GM10847 (cell line): ENCODE measurements around the gene GFRA4.

Experiments
- POLR2A ChIP-seq: IDR thresholded peaks from 2 replicates; pipeline ENCODE4 v1.6.1; 2011; ENCODE audit not compliant: insufficient read length; ENCODE audit errors: extremely low read depth

Gene GFRA4, protein sequence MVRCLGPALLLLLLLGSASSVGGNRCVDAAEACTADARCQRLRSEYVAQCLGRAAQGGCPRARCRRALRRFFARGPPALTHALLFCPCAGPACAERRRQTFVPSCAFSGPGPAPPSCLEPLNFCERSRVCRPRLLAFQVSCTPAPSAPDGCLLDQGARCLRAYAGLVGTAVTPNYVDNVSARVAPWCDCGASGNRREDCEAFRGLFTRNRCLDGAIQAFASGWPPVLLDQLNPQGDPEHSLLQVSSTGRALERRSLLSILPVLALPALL

DNA sequence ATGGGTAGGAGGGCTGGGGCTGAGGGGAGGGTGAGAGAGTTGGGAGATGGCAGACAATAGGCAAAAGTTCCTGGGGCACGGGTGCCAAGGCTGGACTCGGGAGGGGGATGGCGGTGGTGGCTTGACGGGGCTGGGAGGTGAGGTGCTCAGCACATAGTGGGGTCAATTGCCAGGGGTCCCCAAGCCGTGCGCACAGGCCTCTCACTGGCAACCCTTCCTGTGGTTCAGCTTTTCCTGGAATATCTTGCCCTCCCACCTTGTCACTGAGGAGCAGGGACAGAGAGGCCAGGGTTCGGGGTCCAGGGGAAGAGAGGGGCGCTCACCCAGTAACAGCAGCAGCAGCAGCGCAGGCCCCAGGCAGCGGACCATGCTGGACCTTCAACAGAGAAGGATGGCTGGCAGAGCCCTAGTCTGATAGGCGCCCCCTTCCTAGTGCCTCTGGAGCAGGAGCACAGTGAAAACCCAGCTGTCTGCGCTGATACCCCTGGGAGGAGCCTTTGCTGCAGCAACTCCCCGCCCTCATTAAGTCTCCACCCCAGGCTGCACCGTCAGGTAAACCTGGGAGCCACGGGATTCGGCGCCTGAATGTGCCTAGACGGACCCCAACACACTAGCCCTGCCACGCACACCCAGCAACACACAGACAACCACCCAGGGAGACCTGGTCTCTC lies at the start of gene GFRA4:
TSS of gene GFRA4 (minus strand) at position 369 of the 671 bp plus-strand sequence. CDS start at position 369, 0 bp downstream.
- no peak for TF ChIP-seq POLR2A

DNA sequence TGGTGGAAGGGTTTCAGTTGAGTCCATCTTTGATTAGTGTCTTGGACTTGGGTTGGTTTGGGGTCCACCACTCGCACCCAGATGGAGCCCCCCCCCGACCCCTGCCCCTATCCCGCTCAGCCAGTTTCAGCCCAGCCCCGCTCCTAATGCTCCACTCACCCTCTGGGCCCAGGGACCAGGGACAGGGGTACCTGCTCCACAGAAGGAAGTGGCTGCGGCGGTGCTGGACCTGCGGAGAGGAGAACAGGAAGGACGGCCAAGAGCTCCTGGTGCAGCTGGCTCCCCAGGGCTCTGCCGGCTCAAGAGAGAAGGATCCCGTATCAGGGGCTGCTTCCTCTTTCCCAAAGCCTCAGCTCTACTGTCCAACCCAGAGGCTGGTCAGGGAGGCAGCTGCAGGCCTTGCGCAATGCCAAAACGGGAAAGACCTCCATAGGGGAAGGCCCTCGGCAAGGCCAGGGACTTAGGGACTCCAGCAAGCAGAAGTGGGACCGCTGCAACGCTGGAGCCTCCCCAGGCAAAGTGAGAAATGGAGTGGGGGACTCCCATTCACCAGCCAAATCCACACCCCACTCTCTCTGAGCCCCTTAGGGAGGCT lies 49.2 kb upstream of the GFRA4 start, which contains the start of gene SIGLEC1:
TSS of gene SIGLEC1 (minus strand) at position 322 of the 595 bp plus-strand sequence. CDS start 5,472 bp downstream, outside the sequence.
- TF ChIP-seq POLR2A = no peak

DNA sequence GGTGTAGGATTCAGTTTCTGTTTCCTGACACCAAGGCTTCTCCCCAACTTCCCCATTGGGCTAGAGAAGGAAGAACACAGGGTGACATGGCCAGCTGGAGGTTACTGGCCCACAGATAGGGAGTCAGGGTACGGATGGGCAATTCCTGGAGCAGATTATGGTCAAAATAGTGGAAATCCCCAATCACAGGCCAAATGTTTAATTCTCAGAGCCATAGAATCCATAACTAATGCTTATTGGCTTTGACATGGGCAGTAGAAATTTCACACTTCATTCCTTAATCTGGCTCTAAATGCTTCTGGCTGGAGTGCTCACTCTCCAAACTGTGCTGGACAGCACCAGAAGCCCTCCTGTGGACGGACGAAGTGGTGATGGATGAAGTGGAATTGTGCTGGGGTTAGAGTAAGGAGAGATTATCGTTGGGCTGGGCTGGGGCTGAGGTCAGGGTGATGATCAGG lies 48.3 kb upstream of the GFRA4 start:
- TF ChIP-seq POLR2A = no peak

DNA sequence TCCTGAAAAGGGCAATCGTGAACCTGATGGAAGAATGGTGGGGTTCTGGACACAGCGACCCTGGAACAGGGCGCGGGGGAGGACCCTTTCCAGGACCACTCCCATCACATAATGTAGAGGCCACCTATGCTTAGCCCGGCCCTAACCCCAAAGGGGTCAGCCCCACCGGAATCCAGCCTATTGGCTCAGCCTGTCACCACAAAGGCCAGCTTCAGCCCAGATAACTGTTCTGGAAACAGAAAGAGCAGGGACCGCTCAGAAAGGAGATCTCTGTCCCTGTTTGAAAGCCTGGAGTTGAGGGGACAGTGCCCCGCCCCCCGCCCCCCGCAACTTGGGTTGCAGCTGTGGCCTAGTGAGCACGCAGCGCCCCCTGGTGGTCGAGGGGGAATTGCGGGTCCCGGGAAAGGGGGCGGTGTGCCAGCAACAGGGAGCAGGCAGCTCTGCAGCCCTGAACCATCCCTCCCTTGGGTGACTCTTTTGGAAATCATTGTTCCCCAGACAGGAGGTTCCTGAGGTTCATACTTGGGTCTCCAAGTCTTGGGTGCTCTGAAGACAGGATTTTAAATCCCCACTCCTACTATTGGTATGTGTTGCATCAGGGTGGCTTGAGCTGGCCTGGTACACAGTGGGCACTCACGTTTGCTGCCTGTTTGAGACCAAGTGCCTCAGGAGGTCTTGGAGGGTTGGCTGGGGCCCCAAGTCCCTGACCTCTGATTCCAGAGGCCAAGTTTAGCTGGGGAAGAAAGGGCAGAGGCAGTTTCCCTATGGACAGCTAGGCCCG lies 47.7 kb upstream of the GFRA4 start:
- TF ChIP-seq POLR2A = no peak

DNA sequence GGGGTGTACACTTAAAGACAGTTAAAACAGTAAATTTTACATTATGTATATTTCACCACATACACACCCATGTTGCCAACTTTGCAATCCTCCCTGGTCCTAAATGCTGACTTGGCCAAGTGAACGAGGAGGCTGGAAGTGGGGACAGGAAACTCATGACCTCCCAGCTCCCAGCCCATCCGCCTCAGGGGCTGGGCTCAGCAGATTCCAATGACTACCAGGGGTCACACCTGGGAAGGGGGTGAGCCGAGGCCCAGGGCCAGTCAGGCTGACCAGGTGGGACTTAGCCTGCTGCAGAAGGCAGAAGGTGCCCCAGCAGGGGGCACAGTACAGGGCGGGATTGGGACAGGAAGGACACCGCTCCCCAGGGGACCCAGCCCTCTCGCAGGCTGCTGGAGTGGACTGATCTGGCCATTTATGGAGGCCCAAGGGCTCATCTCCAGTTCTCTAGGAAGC lies 46.8 kb upstream of the GFRA4 start:
- no peak for TF ChIP-seq POLR2A

DNA sequence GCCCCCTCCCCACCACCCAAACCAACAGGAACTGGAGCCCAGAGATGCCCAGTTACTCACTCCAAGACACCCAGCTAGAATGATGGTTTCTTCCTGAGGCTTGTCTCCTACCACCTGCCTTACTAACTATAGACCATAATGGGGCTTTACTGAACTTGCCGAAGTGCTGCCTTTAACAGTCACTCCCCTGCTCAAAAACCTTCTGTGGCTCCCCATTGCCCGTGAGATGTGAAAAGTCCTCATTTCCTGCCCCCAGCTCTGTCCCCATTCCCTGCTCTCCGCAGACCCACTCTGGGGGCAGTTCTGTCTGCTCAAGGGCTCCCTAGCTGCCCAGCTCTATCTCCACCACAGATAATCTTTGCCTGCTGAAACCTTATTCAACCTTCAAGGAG lies 44.3 kb upstream of the GFRA4 start:
- no peak for TF ChIP-seq POLR2A

DNA sequence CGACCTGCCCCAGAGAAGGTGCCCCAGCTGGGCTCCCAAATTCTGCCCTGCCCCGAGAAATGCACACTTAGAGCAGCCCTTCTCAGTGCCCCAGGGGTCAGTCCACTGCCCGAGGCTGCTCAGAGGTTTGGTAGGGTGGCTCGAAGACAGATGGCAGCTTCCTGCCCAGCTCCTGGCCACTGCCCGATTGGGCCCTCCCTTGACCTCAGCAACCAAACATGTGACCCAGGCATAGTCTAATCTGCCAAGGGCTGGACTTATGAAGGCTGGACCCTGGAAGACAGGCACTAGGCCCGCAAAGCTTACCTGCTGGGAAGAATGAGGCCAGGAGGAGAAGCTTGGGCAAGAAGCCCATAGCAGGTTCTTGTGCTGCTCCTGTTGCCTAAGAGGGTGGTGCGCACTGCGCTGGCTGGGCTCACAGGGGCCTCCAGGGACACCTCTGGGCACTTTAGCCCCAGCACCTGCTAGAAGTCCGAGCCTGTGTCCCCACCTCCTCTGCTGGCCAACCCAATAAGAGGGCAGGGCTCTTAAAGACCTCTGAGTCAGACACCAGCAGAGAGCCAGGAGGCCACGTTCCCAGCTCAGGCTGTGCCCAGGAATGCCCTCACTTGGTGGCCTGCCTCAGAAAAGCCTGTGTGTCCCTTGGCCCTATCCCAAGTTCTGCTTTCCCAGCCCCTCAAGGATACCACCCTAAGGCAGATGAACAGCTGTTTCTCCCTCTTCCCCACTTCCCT lies 43.7 kb upstream of the GFRA4 start:
- no peak for TF ChIP-seq POLR2A

DNA sequence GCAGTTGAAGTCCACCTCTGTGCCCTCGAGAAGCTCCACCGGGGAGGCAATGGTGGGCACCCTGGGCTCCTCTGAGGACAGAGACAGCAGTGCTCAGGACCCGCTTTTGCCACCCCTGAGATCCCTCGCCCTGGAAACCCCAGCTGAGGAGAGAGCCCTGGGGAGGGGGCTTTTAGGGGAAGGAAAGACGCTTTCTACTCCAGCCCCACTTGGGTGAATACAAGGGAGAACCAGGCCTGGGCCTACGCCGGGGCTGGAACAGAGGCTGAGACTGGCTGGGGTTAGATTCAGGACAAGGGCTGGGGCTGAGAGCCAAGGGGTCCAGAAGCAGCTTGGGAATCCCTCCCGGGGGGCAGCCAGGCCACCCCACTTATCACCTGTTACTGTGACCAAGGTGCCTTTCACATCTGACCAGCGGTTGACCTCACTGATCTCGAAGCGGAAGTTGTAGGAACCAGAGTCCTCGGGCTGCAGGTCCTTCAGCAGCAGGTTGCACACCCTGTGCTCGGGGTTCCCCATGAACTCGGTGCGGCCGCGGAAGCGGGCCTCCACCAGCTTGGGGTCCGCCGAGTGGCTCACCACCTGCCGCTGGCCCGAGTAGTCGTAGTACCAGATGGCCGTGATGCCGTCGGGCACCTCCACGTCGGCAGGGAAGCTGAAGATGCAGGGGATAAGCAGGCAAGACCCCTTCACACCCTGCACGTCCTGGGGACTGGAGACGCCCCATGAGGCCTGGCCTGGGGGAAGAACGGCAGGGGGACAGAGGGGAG lies 43.0 kb upstream of the GFRA4 start:
- TF ChIP-seq POLR2A = no peak

DNA sequence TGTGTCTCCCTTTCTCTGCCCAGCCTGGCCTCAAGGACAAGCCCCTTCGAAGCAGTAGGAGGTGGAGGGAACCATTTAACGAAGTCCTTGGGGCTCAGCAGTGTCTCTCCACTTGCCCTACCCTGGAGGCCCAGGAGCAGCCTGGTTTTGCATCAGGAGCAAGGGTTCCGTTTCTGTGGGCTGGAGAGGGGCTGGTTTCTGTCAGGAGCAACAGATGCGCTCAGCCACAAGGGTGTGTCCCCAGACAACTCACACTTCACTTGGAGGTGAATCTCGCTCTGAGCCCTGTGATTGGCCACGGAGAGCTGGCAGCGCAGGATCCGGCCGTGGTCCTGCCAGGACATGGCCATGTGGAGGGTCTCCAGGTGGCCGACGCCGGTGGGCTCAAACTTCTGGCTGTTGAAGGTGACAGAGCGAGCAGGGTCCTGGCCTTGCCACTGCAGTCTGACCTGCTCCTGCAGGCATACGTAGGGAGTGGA lies 42.3 kb upstream of the GFRA4 start:
- no peak for TF ChIP-seq POLR2A

DNA sequence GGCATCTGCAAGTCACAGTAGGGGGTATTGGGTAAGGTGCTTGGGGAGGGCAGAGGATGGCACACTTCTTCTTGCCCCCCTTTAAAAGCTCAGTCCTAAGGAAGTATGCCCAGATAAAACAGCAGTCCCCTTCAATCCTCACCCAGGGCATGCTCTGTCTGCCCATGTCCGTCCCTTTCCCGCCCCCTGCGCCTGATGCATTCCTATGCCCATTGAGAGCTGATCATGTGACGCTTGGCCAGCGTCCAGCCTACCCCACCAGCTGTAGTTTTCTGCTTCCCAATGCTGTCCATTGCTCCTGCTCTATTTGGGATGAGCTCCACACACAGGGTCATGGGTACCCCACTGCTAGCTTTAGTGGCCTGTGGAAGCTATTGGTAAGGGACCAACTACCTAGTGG lies 40.9 kb upstream of the GFRA4 start:
- no peak for TF ChIP-seq POLR2A

DNA sequence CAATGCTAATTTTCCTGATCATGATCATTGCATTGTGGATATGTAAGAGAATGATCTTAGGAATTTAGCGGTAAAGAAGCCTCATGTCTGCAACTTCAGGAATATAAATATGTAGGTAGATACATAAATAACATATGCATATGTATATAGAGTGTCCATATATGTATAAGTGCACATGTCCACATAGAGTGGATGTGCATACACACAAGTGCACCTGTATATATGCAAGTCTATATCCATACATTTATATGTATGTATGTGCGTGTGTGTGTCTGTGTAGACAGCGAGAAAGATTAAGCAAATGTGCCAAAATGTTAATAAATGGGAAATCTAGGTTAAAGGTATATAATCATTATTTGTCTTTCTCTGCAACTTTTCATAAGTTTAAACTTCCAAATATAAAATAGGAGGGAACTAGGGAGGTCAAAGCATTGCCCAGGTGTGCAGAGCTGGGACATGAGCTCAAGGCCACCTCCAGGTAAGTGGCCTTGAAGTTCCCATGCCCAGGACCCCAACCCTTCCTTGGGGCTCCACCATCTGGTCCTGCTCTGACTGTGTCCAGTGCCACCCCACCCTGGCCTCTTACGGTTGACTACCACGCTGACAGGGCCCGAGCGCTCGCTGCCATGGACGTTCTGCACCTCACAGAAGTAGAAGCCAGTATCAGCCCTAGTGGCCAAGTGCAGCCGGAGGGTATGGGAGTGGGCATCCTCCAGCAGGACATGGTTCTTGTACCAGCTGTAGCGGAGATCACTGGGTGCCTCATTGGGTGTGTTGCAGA lies 39.6 kb upstream of the GFRA4 start:
- no peak for TF ChIP-seq POLR2A

DNA sequence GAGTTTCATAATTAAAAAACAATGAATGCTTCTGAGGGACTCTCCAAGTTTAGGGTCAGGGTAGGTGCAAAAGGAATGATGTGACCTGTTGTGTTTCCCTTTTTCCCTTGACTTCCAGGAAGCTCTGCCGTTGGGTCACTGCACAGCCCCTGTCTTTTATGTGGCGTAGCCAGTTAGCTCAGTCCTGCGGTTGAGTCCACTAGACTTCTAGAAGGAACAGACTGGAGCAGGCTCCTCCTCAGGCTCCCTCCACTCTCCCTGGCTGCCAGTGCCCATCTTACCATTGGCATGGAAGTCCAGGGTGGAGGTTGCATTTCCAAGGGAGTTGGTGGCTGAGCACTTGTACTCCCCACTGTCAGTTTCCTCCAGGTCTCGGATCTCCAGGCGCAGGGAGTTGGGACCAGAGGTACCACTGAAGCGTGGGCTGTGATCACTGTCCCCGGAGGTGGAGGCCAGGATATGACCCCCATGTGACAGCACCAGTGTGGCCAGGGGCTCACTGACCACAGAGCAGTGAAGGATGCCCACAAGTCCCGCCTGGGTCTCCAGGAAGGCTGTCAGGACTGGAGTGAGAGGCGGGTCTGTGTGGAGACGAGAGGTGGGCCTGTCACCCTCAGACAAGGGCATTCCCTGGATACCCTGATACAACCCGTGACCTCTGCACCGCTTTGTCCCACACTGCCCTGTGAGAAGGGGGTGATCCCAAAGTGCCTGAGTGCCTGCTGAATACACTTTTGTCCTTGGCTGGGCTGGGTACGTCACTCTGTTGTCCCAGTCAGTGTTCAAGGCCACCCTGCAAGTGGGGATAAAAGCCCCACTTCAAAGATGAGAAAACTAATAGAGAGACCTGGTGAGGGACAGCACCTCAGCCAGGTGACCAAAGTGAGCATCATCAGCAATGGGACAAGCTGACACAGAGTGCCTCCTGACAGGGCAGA lies 38.1 kb upstream of the GFRA4 start:
- no peak for TF ChIP-seq POLR2A
